ENCODE measurements around the gene AGK.
"Not testable (repeated sequence)": the region's sequence is repeated elsewhere in the genome, so short reads cannot be mapped to it uniquely, and the experiment has no call there.

The AGK gene

DNA sequence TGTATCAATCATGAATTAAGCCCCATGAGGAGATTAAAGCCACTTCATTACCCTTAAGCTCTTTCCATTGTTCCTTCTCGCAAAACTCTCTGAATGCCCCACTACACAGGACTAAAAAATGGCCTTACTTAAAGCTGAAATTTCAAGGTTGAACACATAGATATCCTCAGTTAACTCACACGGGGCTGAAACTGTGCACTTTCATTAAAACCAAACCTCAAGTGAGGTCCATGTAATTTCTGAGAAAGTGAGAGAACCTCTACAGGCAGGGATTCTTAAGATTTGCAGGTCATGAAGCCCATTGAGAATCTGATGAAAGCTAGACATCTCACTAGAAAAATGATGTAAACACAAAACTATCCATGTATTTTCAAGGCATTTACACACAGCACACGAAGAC, 134.9 kb downstream of the AGK start:
- no peak for DNase-seq

- no peak for DNase-seq
Measured at GRCh38 chr7:141686670-141687069, 135.5 kb downstream of the AGK start.

DNA sequence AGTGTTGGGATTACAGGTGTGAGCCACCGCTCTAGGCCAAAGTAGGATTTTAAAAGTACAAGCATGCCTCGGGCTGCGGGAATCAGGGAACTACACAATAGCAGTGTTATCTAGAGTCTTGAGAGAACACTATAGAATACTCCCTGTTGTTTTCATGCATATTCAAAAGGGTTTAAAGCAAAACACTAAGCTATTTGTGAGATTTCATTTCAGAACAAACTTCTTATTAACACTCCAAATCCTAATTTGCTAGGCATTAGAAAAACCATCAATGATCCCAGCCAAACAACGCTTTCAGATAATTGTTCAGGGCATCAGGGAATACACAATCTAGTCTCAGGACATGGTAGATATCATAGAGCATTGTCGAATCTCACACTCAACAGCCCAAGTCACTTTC, 136.8 kb downstream of the AGK start:
- no peak for DNase-seq

DNA sequence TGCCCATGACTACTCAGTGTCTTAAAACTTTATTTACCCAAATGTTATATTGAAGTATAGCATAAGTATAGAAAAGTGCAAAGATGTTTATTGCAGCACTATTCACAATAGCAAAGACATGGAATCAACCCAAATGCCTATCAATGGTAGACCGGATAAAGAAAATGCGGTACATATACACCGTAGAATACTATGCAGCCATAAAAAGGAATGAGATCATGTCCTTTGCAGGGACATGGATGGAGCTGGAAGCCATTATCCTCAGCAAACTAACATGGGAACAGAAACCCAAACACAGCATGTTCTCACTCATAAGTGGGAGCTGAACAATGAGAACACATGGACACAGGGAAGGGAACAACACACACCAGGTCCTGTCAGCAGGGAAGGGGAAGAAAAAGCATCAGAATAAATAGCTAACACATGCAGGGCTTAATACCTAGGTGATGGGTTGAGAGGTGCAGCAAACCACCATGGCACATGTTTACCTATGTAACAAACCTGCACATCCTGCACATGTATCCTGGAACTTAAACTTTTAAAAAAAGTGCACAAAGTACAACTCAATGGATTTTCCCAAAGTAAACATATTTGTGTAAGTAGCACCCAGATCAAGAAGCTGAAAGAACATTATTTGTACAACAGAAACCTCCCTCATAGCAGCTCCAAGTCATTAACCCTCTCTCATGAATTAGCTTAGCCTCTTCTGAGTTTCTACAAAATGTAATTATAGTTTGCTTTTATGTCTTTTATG, 138.0 kb downstream of the AGK start:
- DNase-seq: not testable (repeated sequence)

- DNase-seq: no peak
Measured at GRCh38 chr7:141691540-141691939, 140.3 kb downstream of the AGK start.

- DNase-seq: no peak
Measured at GRCh38 chr7:141691961-141692360, 140.8 kb downstream of the AGK start.

DNA sequence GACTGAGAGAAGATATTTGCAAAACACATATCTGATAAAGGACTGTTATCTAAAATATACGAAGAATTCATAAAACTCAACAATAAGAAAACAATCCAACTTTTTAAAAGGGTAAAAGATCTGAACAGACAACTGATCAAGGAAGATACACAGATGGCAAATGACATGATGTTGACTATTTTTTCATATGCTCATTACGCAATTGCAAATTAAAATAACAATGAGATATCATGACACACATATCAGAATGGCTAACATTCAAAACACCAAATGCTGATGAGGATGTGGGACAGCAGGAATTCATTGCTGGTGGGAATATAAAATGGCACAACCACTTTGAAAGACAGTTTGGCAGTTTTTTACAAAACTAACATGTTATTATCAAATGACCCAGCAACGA, 141.9 kb downstream of the AGK start:
- no peak for DNase-seq

DNA sequence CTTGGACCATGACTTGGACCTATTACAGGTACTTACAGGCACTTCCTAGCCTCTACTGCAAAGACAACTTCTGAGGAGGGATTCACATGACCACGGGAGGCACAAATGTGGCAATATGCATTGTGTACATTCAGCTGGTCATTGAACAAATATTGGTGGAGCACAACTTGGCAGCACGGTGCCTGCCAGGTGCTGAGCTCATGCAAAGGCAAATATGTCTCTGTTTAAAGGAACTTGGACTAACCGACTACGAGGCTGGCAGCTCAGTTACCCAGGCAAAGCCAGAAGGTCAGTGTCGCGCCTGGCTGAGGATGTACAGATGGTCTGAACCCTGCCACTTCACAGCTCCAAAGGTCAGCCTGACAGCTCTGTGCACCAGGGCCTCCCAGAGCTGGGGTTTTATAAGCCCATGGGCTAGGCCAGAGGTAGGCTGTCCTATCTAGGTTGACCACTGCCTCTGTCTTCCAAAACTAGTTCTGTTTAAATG, 144.6 kb downstream of the AGK start:
- no peak for DNase-seq

DNA sequence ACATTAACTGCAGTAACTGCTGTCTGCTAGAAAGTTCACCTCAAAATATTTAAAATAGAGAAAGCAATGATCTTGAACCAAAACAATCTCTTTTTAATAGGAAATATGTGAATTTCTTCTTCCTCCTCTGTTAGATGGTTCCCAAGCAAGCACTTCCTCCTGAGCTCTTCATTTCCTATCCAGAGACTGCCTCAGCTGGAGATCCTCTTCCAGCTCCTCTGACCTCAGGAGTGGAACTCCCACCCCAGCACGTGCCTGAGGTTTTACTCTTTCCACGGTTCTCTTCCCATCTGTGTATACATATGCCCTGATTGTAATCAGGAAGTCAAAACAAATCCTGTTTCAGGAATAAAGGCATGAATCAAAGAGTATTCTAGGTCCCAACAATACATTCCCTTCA, 145.1 kb downstream of the AGK start:
- DNase-seq: no peak

GRCh38 chr7:141697211-141697871, 146.1 kb downstream of the AGK start:
- DNase-seq: no peak

DNA sequence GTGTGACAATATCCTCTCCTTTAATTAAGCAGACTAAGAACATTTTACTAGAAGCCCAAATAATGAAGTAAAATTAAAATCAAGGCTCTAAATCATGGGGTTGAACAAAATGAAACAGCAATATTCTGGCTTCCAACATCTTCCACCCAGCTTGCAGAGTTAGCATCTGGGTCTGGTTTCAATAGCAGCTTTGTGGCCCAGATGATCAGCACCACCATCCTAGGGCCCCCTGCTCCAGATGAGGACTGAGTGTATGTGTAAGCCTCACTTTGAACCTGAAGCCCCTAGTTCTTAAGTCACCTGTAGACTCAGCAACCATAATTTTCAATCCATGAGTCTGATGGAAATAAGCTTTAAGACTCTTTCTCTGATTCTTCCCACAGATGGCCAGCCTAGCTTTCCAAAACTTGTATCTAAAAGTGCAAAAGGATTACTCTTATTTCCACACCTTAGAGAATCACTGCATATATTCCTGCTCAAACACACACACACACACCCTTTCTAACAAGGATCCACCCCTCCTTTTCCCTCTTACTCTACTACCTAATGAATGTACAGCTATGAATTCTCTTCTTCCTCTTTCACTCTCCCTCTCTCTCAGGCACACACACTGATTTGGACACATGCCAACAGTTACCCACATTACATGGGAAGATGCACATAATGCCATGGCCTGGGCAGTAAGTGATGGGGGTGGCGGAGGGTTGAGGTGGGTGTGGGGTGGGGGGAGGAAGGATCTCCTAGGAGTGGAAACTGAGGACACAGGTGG, 147.2 kb downstream of the AGK start:
- DNase-seq: no peak

GRCh38 chr7:141699860-141700259, 148.7 kb downstream of the AGK start:
- DNase-seq: no peak

GRCh38 chr7:141700296-141700847, 149.2 kb downstream of the AGK start:
- DNase-seq: no peak

GRCh38 chr7:141700848-141701371, 149.7 kb downstream of the AGK start:
- no peak for DNase-seq

- DNase-seq: peak; percentile 79
Measured at GRCh38 chr7:141701489-141702046, 150.4 kb downstream of the AGK start.

DNA sequence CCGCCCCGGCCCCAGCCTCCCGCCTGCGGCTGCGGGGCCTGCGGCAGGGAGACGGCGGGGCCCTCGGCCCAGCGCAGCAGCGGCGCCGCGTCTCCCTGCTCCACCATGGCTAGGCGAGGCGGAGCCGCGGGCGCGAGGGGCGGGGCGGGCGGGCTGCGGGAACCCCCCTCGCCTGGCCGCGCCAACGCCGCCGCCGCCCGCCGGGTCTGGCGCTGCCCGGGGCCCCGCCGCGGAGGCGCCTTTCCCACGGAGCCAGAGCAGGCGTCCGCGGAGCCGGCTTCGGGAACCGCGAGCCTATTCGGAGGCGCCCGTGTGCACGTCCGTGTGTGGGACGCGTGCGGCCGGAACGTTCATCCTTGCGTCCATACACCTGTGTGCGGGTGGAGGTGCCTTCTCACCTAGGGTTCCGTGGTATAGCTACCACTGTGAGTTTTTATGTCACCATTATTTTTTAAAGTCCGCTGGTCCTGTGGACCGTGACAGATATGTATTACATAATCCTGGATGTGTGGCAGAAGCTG, 150.9 kb downstream of the AGK start, which contains the start of gene DENND11:
Gene DENND11, minus strand, starts transcription at position 120 of the 521 bp plus-strand sequence. Its CDS starts 13 bp downstream, at position 107.
- peak; percentile 59 for DNase-seq

DNA sequence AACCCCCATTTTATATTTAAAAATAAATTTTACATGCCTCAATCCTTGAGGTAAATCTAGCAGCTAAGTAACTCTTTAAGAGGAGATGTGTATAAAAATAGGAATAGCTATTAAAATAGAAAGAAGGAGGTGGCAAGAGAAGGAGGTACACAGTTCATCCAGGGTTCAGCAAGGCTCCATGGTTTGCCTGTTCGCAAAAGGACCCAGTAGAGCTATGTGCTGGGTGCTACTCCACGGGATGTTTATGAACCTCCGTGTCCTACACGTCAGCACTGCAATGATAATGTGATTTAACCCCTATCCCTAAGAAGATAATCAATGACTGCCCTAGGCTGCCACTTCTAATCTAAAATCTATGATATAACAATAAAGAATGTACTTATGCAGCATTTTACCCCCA, 151.7 kb downstream of the AGK start:
- no peak for DNase-seq

GRCh38 chr7:141704112-141704511, 152.9 kb downstream of the AGK start:
- no peak for DNase-seq

GRCh38 chr7:141704741-141705140, 153.5 kb downstream of the AGK start:
- no peak for DNase-seq
